Astrocyte (in vitro differentiated cells and primary cell): ENCODE data around the gene KLF9. TPM values are rescaled to one million over a fixed set of nuclear protein-coding genes. Genes with fewer than 3 reads are reported as not detected.

Experiments used
- DNase-seq: peaks from one replicate; pipeline ENCODE4 v3.0.0-alpha.2; 2010; ENCODE audit warnings: low read depth
- FAIRE-seq: peaks from 2 replicates; lab custom pipeline; 2011; peaks lifted over from hg19 to GRCh38; lab: Jason Lieb, UNC
- H2AFZ ChIP-seq: 2 replicates; pipeline ENCODE4 v1.6.0; 2012; ENCODE audit warnings: low read depth, low read length, inconsistent platforms
- H3K27ac ChIP-seq: 2 replicates; pipeline ENCODE4 v1.5.1; 2011; ENCODE audit warnings: low read depth, low read length, inconsistent platforms
- H3K27me3 ChIP-seq: 2 replicates; pipeline ENCODE4 v1.6.0; 2011; ENCODE audit warnings: low read length, inconsistent platforms; ENCODE audit not compliant: insufficient read depth
- H3K36me3 ChIP-seq: 2 replicates; pipeline ENCODE4 v1.5.1; 2011; ENCODE audit warnings: low read length, inconsistent platforms; ENCODE audit not compliant: insufficient read depth
- H3K4me1 ChIP-seq: 2 replicates; pipeline ENCODE4 v1.5.1; 2011; ENCODE audit warnings: low read length, inconsistent platforms; ENCODE audit not compliant: insufficient read depth
- H3K4me2 ChIP-seq: 2 replicates; pipeline ENCODE4 v1.6.0; 2012; ENCODE audit warnings: low read length, inconsistent platforms
- H3K4me3 ChIP-seq: 2 replicates; pipeline ENCODE4 v1.5.1; 2011; ENCODE audit warnings: low read depth, mild to moderate bottlenecking, low read length, inconsistent platforms; ENCODE audit not compliant: insufficient read depth
- H3K79me2 ChIP-seq: 2 replicates; pipeline ENCODE4 v1.6.0; 2012; ENCODE audit warnings: mild to moderate bottlenecking, low read length, inconsistent platforms; ENCODE audit not compliant: insufficient read depth
- H3K9ac ChIP-seq: 2 replicates; pipeline ENCODE4 v1.6.0; 2012; ENCODE audit warnings: mild to moderate bottlenecking, low read length, inconsistent platforms
- H3K9me3 ChIP-seq: 2 replicates; pipeline ENCODE4 v1.5.1; 2012; ENCODE audit warnings: low read depth, mild to moderate bottlenecking, low read length, inconsistent platforms; ENCODE audit not compliant: insufficient read depth
- H4K20me1 ChIP-seq: 2 replicates; pipeline ENCODE4 v1.6.0; 2012; ENCODE audit warnings: low read length, inconsistent platforms; ENCODE audit not compliant: insufficient read depth
- H3K27ac Mint-ChIP-seq: one replicate; pipeline ENCODE4 v1.8.0; 2021; ENCODE audit warnings: mild to moderate bottlenecking, mixed read lengths; ENCODE audit not compliant: unreplicated experiment
- H3K27me3 Mint-ChIP-seq: one replicate; pipeline ENCODE4 v1.8.0; 2021; ENCODE audit warnings: low read depth, mixed read lengths; ENCODE audit not compliant: unreplicated experiment
- H3K36me3 Mint-ChIP-seq: one replicate; pipeline ENCODE4 v1.8.0; 2021; ENCODE audit warnings: low read depth, mixed read lengths; ENCODE audit not compliant: unreplicated experiment
- H3K4me1 Mint-ChIP-seq: one replicate; pipeline ENCODE4 v1.8.0; 2021; ENCODE audit warnings: low read depth, mixed read lengths; ENCODE audit not compliant: unreplicated experiment
- H3K4me3 Mint-ChIP-seq: one replicate; pipeline ENCODE4 v1.8.0; 2021; ENCODE audit warnings: mild to moderate bottlenecking, moderate library complexity, mixed read lengths; ENCODE audit not compliant: unreplicated experiment
- H3K9me3 Mint-ChIP-seq: one replicate; pipeline ENCODE4 v1.8.0; 2021; ENCODE audit warnings: mild to moderate bottlenecking, mixed read lengths; ENCODE audit not compliant: unreplicated experiment
- CTCF ChIP-seq: IDR thresholded peaks from 2 replicates; pipeline ENCODE4 v1.5.1; 2011; ENCODE audit warnings: low read depth, mild to moderate bottlenecking, inconsistent platforms, low read length, moderate library complexity; ENCODE audit not compliant: insufficient read depth
- EZH2 ChIP-seq: IDR thresholded peaks from 2 replicates; pipeline ENCODE4 v1.6.1; 2012; ENCODE audit warnings: mild to moderate bottlenecking, low read length, inconsistent platforms; ENCODE audit not compliant: insufficient read depth
- total RNA-seq: library from RNA; stranded (reverse); gene quantifications from 2 replicates; pipeline ENCODE4 v1.2.1, GENCODE V29; 2021

KLF9 gene
- total RNA-seq, 1 donor from 2014 or later, result 4.9 TPM

- H3K9me3 Mint-ChIP-seq, result no peaks in the 10 kb centered on the region
- H3K4me3 Mint-ChIP-seq, result no peak overlapping the region
- no peak for FAIRE-seq
- DNase-seq, result no peak
- H3K4me1 Mint-ChIP-seq, result no peaks in the 10 kb centered on the region
- Histone ChIP-seq H3K4me2 (no peak overlapping the region), H4K20me1 (no peaks in the 10 kb centered on the region), H3K4me3 (no peak overlapping the region), H3K9ac (no peak overlapping the region), H3K4me1 (no peaks in the 10 kb centered on the region), H3K36me3 (no peaks in the 10 kb centered on the region), H3K9me3 (no peaks in the 10 kb centered on the region), H2AFZ (no peak overlapping the region), H3K79me2 (no peaks in the 10 kb centered on the region), H3K27ac (no peak overlapping the region), H3K27me3 (no peaks in the 10 kb centered on the region)
- TF ChIP-seq CTCF (no peak), EZH2 (no peak)
- H3K27ac Mint-ChIP-seq, result no peak overlapping the region
- no peaks in the 10 kb centered on the region for H3K36me3 Mint-ChIP-seq
- peaks cover 7% of the 10 kb centered on the region for H3K27me3 Mint-ChIP-seq
Observed at GRCh38 chr9:70449461-70449860, 35.0 kb upstream of the KLF9 start.

- no peak overlapping the region for H2AFZ ChIP-seq
- Mint-ChIP-seq H3K9me3 (no peaks in the 10 kb centered on the region), H3K4me1 (no peaks in the 10 kb centered on the region), H3K27me3 (peaks cover 7% of the 10 kb centered on the region), H3K4me3 (no peak overlapping the region), H3K36me3 (no peaks in the 10 kb centered on the region), H3K27ac (no peak overlapping the region)
- no peaks in the 10 kb centered on the region for H3K4me1 ChIP-seq
- FAIRE-seq (no peak), DNase-seq (no peak)
- no peaks in the 10 kb centered on the region for H4K20me1 ChIP-seq
- H3K36me3 ChIP-seq, result no peaks in the 10 kb centered on the region
- no peaks in the 10 kb centered on the region for H3K9me3 ChIP-seq
- no peak overlapping the region for H3K4me2 ChIP-seq
- no peak overlapping the region for H3K4me3 ChIP-seq
- TF ChIP-seq CTCF (no peak), EZH2 (no peak)
- no peak overlapping the region for H3K9ac ChIP-seq
- no peak overlapping the region for H3K27ac ChIP-seq
- H3K79me2 ChIP-seq, result no peaks in the 10 kb centered on the region
- H3K27me3 ChIP-seq, result no peaks in the 10 kb centered on the region
Observed at GRCh38 chr9:70448919-70449318, 34.5 kb upstream of the KLF9 start.

- DNase-seq, result no peak
- no peaks in the 10 kb centered on the region for H3K9me3 Mint-ChIP-seq
- Histone ChIP-seq H2AFZ (no peak overlapping the region), H3K9me3 (no peaks in the 10 kb centered on the region), H3K4me1 (peaks cover 4% of the 10 kb centered on the region), H3K27me3 (no peaks in the 10 kb centered on the region), H3K36me3 (no peaks in the 10 kb centered on the region), H4K20me1 (no peaks in the 10 kb centered on the region), H3K4me3 (no peak overlapping the region), H3K9ac (no peak overlapping the region), H3K27ac (no peak overlapping the region), H3K4me2 (no peak overlapping the region), H3K79me2 (no peaks in the 10 kb centered on the region)
- no peak overlapping the region for H3K27ac Mint-ChIP-seq
- TF ChIP-seq CTCF (no peak), EZH2 (no peak)
- no peak overlapping the region for H3K4me3 Mint-ChIP-seq
- peaks cover 3% of the 10 kb centered on the region for H3K27me3 Mint-ChIP-seq
- H3K4me1 Mint-ChIP-seq, result no peaks in the 10 kb centered on the region
- no peak for FAIRE-seq
- H3K36me3 Mint-ChIP-seq, result no peaks in the 10 kb centered on the region
Observed at GRCh38 chr9:70444904-70445303, 30.4 kb upstream of the KLF9 start.
